Stimulated activated naive CD8-positive, alpha-beta T cell treated with anti-CD3 and anti-CD28 coated beads, Interleukin-15, amount 100 ng/mL, for 72 hours (primary cell): ENCODE data around the gene CHTF18.

Experiments used
- ATAC-seq: fragments of 150-1000 bp; cut with Tn5 transposase; 2 replicates; pipeline ENCODE4 v1.10.0; 2021; ENCODE audit warnings: mild to moderate bottlenecking, moderate library complexity
- DNase-seq, 2 donors: peaks; one replicate each; pipeline ENCODE4 v3.0.0; 2021 to 2022
- H3K27ac Mint-ChIP-seq, 2 donors: one replicate each; pipeline ENCODE4 v1.8.0; 2022; ENCODE audit warnings: mild to moderate bottlenecking in 2 of 2, mixed read lengths in 2 of 2, moderate library complexity in 2 of 2
- H3K27me3 Mint-ChIP-seq: one replicate; pipeline ENCODE4 v1.8.0; 2022; ENCODE audit warnings: mixed read lengths
- H3K4me1 Mint-ChIP-seq: one replicate; pipeline ENCODE4 v1.8.0; 2022; ENCODE audit warnings: mild to moderate bottlenecking, mixed read lengths
- H3K4me3 Mint-ChIP-seq, 2 donors: one replicate each; pipeline ENCODE4 v1.8.0; 2022; ENCODE audit warnings: mild to moderate bottlenecking in 2 of 2, mixed read lengths in 2 of 2, moderate library complexity in 1 of 2
- H3K9me3 Mint-ChIP-seq, 2 donors: one replicate each; pipeline ENCODE4 v1.8.0; 2022; ENCODE audit warnings: mixed read lengths in 2 of 2

Gene CHTF18

DNA sequence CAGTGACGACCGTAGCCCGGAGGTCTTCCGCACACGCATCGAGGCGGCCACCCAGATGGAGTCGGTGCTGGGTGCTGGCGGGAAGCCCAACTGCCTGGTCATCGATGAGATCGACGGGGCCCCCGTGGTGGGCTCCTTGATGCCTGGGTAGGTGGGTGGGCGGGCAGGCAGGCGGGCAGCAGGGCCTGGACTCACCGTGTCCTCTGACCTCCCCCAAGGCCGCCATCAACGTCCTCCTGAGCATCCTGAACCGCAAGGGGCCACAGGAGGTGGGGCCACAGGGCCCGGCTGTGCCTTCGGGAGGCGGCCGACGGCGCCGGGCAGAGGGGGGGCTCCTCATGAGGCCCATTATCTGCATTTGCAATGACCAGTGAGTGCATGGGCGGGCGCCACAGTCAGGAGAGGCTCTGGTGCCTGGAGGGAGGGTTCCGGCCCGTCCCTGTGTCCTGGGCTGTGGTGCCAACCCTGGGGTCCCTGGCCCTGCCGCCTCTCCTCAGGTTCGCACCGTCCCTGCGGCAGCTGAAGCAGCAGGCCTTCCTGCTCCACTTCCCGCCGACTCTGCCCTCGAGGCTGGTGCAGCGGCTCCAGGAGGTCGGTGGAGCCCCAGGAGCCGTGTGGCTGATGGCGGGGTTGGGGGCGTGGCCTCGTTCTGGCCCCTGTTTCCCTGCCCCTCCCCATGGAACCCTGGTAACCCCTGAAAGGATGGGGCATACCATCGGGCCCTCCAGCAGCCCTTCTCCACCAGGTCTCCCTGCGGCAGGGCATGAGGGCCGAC is 4.0 kb downstream of the CHTF18 start:
- H3K27me3 Mint-ChIP-seq: no peaks in the 10 kb centered on the region
- peaks cover 32% of the 10 kb centered on the region for H3K4me1 Mint-ChIP-seq
- H3K4me3 Mint-ChIP-seq: no peak overlapping the region
- no peak overlapping the region for H3K27ac Mint-ChIP-seq
- no peaks in the 10 kb centered on the region for H3K9me3 Mint-ChIP-seq
- ATAC-seq: no peak
- DNase-seq: no peak

DNA sequence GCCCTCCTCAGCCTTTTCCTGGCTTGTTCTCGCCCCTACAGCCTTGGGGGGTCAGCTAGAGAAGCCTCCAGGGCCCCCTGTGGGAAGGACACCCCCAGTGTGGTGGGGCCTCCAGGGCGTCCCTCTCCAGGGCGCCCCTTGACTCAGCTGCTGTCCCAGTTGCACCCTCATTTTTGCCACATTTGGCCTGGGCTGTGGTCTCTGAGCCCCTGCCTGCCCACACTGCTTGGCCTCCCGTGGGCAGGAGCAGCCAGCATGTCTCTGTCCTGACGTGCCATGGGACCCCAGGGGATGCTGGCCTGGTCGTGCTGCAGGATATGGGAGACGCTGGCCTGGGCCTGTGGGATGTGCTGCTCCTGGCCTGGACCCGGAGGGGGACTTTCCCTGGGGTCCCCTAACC is 5.0 kb downstream of the CHTF18 start:
- peak overlapping the region in 1 of 2 donors; percentile 59 for H3K27ac Mint-ChIP-seq
- H3K27me3 Mint-ChIP-seq: peaks cover 9% of the 10 kb centered on the region
- H3K9me3 Mint-ChIP-seq: no peaks in the 10 kb centered on the region
- peaks cover 28% of the 10 kb centered on the region for H3K4me1 Mint-ChIP-seq
- no peak overlapping the region for H3K4me3 Mint-ChIP-seq
- ATAC-seq (no peak), DNase-seq (no peak)

DNA sequence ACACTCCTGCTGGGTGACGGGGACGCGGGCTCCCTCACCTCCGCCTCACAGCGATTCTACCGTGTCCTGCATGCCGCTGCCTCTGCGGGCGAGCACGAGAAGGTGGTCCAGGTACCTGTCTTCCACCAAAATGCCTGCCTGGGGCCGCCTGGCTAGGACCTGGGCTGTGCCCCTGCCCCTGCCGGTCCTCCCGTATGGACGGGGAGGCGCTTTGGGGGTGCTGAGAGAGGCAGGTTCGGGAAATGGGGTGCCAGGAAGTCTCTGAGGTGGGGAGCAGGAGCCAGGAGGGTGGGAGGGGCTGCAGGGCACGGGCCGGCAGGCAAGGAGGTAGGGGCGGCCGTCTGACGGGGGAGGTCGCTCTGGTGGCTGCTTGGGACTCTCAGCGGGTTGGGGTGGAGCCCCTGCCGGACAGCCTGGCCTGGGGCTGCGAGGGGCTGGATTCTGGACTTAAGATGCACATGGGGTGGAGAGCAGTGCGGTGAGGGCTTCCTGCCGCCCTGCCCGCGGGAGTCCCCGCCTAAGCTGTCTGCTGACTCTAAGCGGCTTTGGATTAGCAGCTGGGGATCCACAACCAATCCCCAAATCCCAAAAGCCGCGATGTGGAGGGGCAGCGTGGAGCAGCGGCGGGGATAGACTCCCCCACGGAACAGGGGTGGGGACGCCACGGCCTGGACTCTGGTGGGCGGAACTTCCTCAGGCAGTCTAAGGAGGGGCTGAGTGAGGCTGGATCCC is 5.8 kb downstream of the CHTF18 start:
- H3K27ac Mint-ChIP-seq: no peak overlapping the region
- no peak for DNase-seq

DNA sequence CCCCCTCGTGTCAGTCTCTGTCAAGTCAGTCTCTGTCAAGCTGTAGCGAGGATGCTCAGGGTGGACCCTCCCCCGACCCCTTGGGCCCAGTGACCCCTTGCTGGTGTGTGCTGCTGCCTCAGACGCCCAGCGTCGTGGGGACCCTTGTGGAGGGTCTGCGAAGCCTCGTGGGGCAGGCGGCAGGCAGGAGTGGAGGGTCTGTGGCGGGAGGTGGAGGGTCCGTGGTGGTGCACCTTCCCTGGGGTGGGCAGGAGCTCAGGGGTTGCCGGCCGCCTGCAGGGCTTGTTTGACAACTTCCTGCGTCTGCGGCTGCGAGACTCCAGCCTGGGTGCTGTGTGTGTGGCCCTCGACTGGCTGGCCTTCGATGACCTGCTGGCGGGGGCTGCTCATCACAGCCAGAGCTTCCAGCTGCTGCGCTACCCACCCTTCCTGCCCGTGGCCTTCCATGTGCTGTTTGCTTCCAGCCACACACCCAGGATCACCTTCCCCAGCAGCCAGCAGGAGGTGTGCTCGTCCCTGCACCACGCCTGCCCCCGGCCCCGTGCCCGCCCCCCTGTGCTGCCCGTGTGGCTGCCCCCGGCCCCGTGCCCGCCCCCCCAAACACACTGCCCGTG is 6.5 kb downstream of the CHTF18 start:
- Mint-ChIP-seq H3K27ac (no peak overlapping the region), H3K27me3 (peaks cover 15% of the 10 kb centered on the region), H3K4me1 (peaks cover 21% of the 10 kb centered on the region), H3K4me3 (no peak overlapping the region), H3K9me3 (no peaks in the 10 kb centered on the region)
- DNase-seq: no peak
- no peak for ATAC-seq

More for the DNA sequence above, 5.8 kb downstream of the CHTF18 start:
- ATAC-seq: no peak
- H3K27me3 Mint-ChIP-seq: peaks cover 15% of the 10 kb centered on the region
- no peaks in the 10 kb centered on the region for H3K9me3 Mint-ChIP-seq
- no peak overlapping the region for H3K4me3 Mint-ChIP-seq
- H3K4me1 Mint-ChIP-seq: peaks cover 28% of the 10 kb centered on the region

DNA sequence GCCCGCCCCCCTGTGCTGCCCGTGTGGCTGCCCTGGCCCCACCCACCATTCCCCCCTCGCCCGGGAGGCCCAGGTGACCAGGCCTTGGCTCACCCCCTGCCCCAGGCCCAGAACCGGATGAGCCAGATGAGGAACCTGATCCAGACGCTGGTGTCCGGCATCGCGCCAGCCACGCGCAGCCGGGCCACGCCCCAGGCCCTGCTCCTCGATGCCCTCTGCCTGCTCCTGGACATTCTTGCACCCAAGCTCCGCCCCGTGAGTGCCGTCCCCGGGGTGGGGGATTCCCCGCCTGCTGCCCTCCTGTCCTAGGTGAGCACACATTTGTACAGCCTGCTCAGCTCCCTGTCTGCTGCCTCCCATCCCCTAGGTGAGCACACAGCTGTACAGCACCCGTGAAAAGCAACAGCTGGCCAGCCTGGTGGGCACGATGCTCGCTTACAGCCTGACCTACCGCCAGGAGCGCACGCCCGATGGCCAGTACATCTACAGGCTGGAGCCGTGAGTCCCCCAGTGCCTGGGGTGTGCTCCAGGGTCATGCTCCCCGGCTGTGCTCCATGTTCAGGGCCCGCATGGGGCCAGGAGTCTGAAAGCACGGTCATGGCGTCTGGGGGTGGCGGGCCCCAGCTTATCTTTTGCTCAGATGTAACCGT is 7.3 kb downstream of the CHTF18 start:
- ATAC-seq: no peak
- peak overlapping the region in 1 of 2 donors; percentile 92 for H3K27ac Mint-ChIP-seq
- H3K27me3 Mint-ChIP-seq: peaks cover 22% of the 10 kb centered on the region
- peaks cover 22% of the 10 kb centered on the region for H3K4me1 Mint-ChIP-seq
- H3K9me3 Mint-ChIP-seq: no peaks in the 10 kb centered on the region
- H3K4me3 Mint-ChIP-seq: no peak overlapping the region
- no peak for DNase-seq

DNA sequence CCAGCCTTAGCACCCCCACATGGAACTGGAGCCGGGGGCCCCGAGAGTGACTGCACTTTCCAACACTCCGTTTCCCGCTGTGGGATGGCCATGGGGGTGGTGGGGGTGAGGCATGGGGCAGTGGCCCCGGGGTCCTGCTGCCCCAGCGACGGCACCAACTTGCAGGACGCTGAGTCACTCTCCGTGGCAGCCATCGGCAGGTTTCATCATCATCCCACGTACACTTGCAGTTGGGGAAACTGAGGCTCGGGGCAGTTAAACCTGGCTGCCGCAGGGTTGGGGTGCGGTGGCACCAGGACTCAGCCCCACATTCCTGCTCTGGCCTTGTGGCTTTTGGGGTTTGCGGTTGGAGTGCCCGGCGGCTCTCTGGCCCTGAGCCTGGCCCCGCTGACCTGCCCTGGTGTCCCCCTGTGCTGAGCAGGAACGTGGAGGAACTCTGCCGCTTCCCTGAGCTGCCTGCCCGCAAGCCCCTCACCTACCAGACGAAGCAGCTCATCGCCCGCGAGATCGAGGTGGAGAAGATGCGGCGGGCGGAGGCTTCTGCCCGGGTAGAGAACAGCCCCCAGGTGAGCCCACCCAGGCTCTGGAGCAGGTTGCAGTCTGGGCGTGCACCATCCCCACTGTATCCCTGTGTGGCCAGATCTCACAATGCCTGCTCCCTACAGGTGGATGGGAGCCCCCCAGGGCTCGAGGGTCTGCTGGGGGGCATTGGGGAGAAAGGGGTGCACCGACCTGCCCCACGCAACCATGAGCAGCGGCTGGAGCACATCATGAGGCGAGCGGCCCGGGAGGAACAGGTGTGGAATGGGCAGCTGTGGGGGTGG is 8.1 kb downstream of the CHTF18 start:
- H3K27ac Mint-ChIP-seq: no peak overlapping the region
- H3K4me1 Mint-ChIP-seq: peaks cover 20% of the 10 kb centered on the region
- H3K27me3 Mint-ChIP-seq: peaks cover 30% of the 10 kb centered on the region
- ATAC-seq (no peak), DNase-seq (no peak)
- H3K9me3 Mint-ChIP-seq: no peaks in the 10 kb centered on the region
- H3K4me3 Mint-ChIP-seq: no peak overlapping the region

DNA sequence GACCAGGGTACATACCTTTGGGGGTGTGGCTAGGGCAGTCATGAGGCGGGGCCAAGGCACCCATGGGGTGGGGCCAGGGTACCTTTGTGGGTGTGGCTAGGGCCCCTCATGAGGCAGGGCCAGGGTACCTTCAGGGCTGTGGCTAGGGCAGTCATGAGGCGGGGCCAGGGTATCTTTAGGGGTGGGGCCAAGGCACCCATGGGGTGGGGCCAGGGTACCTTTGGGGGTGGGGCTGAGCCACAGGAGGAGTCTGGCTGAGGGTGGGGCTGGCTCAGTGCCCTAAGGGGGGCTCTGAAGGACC is 8.7 kb downstream of the CHTF18 start:
- Mint-ChIP-seq H3K27ac (no peak overlapping the region), H3K9me3 (no peaks in the 10 kb centered on the region), H3K4me3 (no peak overlapping the region), H3K27me3 (peaks cover 35% of the 10 kb centered on the region), H3K4me1 (peaks cover 16% of the 10 kb centered on the region)
- ATAC-seq: no peak
- no peak for DNase-seq

DNA sequence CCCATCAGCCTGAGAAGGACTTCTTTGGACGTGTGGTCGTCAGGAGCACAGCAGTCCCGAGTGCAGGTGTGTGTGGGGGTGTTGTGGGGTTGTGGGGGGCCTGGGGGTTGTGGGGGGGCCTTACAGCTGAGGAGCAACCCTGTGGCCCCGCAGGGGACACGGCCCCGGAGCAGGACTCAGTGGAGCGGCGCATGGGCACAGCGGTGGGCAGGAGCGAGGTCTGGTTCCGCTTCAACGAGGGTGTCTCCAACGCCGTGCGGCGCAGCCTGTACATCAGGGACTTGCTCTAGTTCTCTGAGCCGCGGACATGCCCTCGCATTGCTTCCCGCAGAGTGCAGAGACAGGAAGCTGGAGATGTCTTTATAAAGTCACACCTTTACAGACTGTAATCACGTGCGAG is 9.3 kb downstream of the CHTF18 start:
- Mint-ChIP-seq H3K4me1 (peaks cover 16% of the 10 kb centered on the region), H3K4me3 (no peak overlapping the region)
- ATAC-seq: no peak

DNA sequence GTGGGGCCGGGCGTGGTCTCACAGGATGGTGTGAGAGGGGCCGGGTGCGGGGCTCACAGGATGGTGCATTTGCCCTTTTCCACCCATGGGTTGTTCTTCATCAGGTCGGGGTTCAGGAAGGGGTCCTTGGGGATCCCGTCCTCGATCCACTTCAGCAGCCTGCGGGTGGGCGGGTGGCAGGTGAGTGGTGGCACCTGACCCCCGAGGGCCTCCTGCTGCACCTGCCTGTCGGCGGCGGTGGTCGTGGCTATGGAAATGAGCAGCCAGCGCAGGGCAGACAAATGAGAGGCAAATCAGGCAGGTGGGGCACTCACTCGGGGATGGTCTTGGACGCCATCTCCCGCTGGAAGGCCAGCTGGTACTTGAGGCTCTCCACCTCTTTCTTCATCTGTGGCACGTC is 10.2 kb downstream of the CHTF18 start:
- DNase-seq (no peak), ATAC-seq (no peak)
- Mint-ChIP-seq H3K27me3 (peaks cover 51% of the 10 kb centered on the region), H3K4me1 (peaks cover 16% of the 10 kb centered on the region), H3K9me3 (no peaks in the 10 kb centered on the region), H3K4me3 (no peak overlapping the region), H3K27ac (no peak overlapping the region)

More for the DNA sequence above, 9.3 kb downstream of the CHTF18 start:
- H3K27ac Mint-ChIP-seq: no peak overlapping the region
- DNase-seq: no peak
- H3K9me3 Mint-ChIP-seq: no peaks in the 10 kb centered on the region
- peaks cover 42% of the 10 kb centered on the region for H3K27me3 Mint-ChIP-seq

DNA sequence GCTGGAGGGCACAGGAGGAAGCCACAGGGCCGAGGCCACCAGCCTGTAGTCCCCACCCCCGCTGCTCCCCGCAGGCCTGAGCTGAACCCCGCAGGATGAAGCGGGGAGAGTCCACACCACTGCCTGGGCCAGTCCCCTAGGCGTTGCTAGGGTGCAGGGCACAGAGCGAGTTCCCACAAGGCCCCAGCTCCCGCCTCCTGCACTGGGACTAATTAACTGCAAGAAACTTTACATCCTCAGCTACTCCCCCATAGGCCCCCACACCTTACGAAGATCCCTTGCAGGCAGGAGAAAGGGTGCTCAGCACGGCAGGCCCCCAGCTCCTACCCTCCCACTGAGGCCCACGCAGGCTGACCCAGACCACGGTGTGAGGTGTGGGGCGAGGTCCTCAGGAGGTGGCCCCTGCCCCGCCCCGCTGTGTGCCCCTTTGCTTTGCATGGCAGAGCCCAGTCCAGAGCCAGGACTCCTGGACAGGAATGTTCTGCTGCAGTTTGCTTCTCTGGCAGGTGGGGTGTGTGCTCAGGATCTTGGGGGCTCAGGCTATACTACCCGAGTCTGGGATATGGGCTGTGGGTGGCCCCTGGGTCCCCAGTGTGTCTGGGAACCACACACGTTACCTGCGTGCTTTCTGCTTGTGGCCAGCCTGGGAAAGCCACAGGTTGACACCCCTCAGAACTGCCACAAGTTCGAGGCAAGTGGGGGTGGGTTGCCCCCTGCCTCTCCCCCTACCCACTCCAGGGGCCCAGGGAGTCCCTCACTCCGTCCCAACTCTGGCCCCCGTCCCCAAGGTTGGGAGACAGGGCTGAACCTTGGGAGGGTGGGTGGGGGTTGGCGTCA is 10.9 kb downstream of the CHTF18 start:
- H3K4me3 Mint-ChIP-seq: no peak overlapping the region
- ATAC-seq (no peak), DNase-seq (no peak)
- H3K27ac Mint-ChIP-seq: no peak overlapping the region
- peaks cover 16% of the 10 kb centered on the region for H3K4me1 Mint-ChIP-seq
- H3K27me3 Mint-ChIP-seq: peaks cover 53% of the 10 kb centered on the region
- H3K9me3 Mint-ChIP-seq: no peaks in the 10 kb centered on the region

DNA sequence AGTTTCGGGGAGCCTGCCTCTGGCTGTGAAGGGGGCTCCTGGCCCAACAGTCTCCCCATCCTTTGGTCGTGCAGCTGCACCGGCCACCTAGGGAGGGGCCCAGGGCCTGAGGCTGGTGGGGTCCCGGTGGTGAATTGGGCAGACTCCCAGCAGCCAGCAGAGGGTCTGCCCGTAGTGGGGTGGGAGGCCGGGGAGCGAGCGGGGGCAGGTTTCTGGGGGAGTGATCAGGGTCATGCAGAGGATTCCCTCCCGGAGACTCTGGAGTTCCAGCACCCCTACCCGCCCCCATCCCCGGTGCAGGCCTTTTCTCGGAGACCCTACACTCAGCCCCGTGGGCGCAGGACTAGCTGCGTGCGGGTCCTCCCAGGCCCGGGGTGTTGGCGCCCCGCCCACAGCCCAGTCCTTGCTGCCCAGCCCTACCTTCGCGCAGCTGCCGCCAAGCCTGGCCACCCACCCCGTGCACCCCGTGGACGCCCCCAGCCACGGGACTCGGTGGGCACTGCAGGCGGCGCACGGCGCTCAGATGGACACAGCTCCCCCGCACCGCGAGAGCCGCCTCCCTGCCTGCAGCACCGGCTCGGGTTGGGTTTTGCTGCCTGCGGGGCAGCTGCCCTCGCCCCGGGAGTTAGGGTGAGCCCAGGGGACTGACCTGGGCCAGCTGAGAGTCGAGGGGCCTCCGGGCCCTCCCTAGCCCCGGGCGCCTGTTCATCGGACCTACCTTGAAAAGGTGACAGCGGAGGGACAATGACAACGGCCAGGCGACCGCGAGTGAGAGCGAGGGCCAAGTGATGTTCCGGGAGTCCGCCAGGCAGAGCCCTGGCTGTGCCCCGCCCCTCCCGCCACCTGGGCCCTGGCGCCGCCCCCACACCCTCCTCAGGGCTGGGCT is 11.8 kb downstream of the CHTF18 start, which contains the start of gene GNG13:
Gene GNG13, minus strand, starts transcription at position 787 of the 886 bp plus-strand sequence. CDS start 1,657 bp downstream, outside the sequence.
- Mint-ChIP-seq H3K4me3 (no peak within 1 kb of the TSS), H3K27ac (no peak within 1 kb of the TSS), H3K4me1 (peaks cover 16% of the 10 kb centered on the region), H3K27me3 (peaks cover 53% of the 10 kb centered on the region), H3K9me3 (no peaks in the 10 kb centered on the region)
- no peak for ATAC-seq
- DNase-seq: no peak

DNA sequence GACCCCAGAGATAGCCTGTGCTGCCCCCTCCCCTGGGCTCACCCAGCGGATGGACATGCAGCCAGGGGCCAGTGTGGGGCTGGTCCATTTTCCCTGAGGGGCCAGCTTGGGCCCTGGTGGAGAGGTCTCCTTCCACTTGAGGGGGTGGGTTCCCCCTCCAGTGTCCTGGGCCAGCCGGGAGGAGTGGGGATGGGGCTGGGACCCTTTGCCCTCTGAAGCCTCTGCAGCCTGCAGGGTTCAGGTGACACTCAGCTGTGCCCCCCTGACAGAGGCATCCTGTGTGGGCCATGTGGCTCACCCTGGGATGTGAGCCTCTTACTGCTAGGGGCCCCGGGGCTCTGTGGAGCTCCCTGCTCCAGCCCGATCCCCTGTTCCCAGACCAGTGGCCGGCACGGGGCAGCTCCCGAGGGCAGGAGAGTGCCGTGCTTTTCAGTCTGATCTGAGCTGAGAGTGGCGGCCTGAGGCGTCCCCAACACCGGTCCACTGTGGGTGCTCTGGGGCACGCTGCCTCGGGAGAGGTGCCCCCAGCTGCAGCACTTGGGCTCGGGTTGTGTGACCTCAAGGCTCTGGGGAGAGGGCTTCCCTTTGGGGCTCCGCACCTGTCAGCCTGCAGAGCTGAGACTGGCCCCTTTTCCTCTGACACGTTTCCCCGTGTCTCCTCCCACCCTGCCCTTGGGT is 12.6 kb downstream of the CHTF18 start:
- DNase-seq (no peak), ATAC-seq (peak; percentile 10)
- Mint-ChIP-seq H3K4me1 (peaks cover 15% of the 10 kb centered on the region), H3K9me3 (no peaks in the 10 kb centered on the region), H3K27me3 (peaks cover 53% of the 10 kb centered on the region), H3K4me3 (no peak overlapping the region), H3K27ac (no peak overlapping the region)
